ENCODE results near the gene LLGL1. TPM values are rescaled to one million over a fixed set of nuclear protein-coding genes. Genes with fewer than 3 reads are reported as not detected.

LLGL1 gene
- total RNA-seq, 4 donors from 2014 or later: 9.7 to 21.0 (median 15.7) TPM

- intact Hi-C loops (cut with DNase I; ENCODE audit: low total_unique reads) (no loop called here), in situ Hi-C loops (cut with MboI; ENCODE audit: low sequenced_read_pairs in 4 of 4) (no loop called here)
- no peak overlapping the region for H3K4me3 ChIP-seq
- H3K27ac ChIP-seq: no peak overlapping the region
- H3K9me3 ChIP-seq: no peaks in the 10 kb centered on the region
- H3K36me3 ChIP-seq: no peaks in the 10 kb centered on the region
- no peak for ATAC-seq
- H3K27me3 ChIP-seq: no peaks in the 10 kb centered on the region
- TF ChIP-seq, protein P1, sequence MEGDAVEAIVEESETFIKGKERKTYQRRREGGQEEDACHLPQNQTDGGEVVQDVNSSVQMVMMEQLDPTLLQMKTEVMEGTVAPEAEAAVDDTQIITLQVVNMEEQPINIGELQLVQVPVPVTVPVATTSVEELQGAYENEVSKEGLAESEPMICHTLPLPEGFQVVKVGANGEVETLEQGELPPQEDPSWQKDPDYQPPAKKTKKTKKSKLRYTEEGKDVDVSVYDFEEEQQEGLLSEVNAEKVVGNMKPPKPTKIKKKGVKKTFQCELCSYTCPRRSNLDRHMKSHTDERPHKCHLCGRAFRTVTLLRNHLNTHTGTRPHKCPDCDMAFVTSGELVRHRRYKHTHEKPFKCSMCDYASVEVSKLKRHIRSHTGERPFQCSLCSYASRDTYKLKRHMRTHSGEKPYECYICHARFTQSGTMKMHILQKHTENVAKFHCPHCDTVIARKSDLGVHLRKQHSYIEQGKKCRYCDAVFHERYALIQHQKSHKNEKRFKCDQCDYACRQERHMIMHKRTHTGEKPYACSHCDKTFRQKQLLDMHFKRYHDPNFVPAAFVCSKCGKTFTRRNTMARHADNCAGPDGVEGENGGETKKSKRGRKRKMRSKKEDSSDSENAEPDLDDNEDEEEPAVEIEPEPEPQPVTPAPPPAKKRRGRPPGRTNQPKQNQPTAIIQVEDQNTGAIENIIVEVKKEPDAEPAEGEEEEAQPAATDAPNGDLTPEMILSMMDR (IDR thresholded peaks at IDR 0.05 in 4 of 5, conservative IDR thresholded peaks at IDR 0.05 in 1 of 5): no peak
- no peak for TF ChIP-seq POLR2A (IDR thresholded peaks at IDR 0.05)
- no peak for DNase-seq
- H3K4me1 ChIP-seq: peaks cover 8 to 13% of the 10 kb centered on the region in 2 donors
Observed at GRCh38 chr17:18179196-18179595, 46.2 kb upstream of the LLGL1 start.

DNA sequence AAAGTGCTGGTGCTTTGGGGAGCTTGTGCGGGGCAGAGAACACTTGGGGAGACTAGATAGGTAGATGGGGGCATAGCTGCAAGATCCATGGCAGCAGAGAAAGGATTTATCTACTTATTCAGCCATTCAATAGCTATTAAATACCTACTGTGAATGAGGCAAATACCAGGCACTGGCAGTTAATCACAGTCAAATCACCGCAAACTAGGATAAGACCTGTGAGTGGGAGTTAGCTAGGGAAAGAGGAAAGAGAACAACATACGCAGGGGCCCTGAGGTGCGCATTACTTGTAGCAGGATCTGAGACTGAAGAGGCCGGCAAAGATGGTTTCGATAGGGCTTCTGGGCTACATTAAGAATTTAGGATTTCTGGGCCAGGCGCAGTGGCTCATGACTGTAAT, 45.6 kb upstream of the LLGL1 start:
- TF ChIP-seq, protein P1 (IDR thresholded peaks at IDR 0.05 in 4 of 5, conservative IDR thresholded peaks at IDR 0.05 in 1 of 5): no peak
- TF ChIP-seq POLR2A (IDR thresholded peaks at IDR 0.05): no peak
- intact Hi-C loops (cut with DNase I; ENCODE audit: low total_unique reads): loop anchor here (5.0 to 10.0 kb wide), 2 partner anchors 208 to 335 kb away; partner anchors contain the start of genes DRC3 and TOM1L2
- ATAC-seq: no peak

GRCh38 chr17:18181358-18181757, 44.1 kb upstream of the LLGL1 start:
- peaks cover 24% of the 10 kb centered on the region in 2 donors for H3K4me1 ChIP-seq
- DNase-seq: no peak
- TF ChIP-seq, protein P1 (IDR thresholded peaks at IDR 0.05 in 4 of 5, conservative IDR thresholded peaks at IDR 0.05 in 1 of 5): no peak
- no peak for TF ChIP-seq POLR2A (IDR thresholded peaks at IDR 0.05)
- no peaks in the 10 kb centered on the region for H3K36me3 ChIP-seq
- peak overlapping the region; percentile 14 to 95 (median 92) for H3K27ac ChIP-seq
- no peaks in the 10 kb centered on the region for H3K27me3 ChIP-seq
- no peaks in the 10 kb centered on the region for H3K9me3 ChIP-seq
- no peak overlapping the region for H3K4me3 ChIP-seq
- intact Hi-C loops (cut with DNase I; ENCODE audit: low total_unique reads) (loop anchor here (5.0 to 10.0 kb wide), 2 partner anchors 209 to 337 kb away; partner anchors contain the start of genes DRC3 and TOM1L2), in situ Hi-C loops (cut with MboI; ENCODE audit: low sequenced_read_pairs in 4 of 4) (no loop called here)
- ATAC-seq: no peak

More for the DNA sequence above, 45.6 kb upstream of the LLGL1 start:
- peaks cover 9 to 13% of the 10 kb centered on the region in 2 donors for H3K4me1 ChIP-seq
- in situ Hi-C loops (cut with MboI; ENCODE audit: low sequenced_read_pairs in 4 of 4): no loop called here
- H3K9me3 ChIP-seq: no peaks in the 10 kb centered on the region
- no peak for DNase-seq
- no peaks in the 10 kb centered on the region for H3K27me3 ChIP-seq
- H3K36me3 ChIP-seq: no peaks in the 10 kb centered on the region
- no peak overlapping the region for H3K27ac ChIP-seq
- H3K4me3 ChIP-seq: no peak overlapping the region

GRCh38 chr17:18182110-18182977, 43.1 kb upstream of the LLGL1 start:
- no peaks in the 10 kb centered on the region for H3K36me3 ChIP-seq
- H3K4me1 ChIP-seq: peaks cover 34% of the 10 kb centered on the region in 2 donors
- in situ Hi-C loops (cut with MboI; ENCODE audit: low sequenced_read_pairs in 4 of 4): no loop called here
- no peaks in the 10 kb centered on the region for H3K9me3 ChIP-seq
- peak; percentile 3 to 30 for DNase-seq
- intact Hi-C loops (cut with DNase I; ENCODE audit: low total_unique reads): loop anchor here (2.0 to 10.0 kb wide), 4 partner anchors 42 to 902 kb away; partner anchors contain the start of genes COPS3, DRC3, LLGL1 and TOM1L2
- TF ChIP-seq POLR2A (IDR thresholded peaks at IDR 0.05): no peak
- TF ChIP-seq, protein P1 (IDR thresholded peaks at IDR 0.05 in 4 of 5, conservative IDR thresholded peaks at IDR 0.05 in 1 of 5): no peak
- peak overlapping the region; percentile 89 to 97 (median 95) for H3K27ac ChIP-seq
- no peak for ATAC-seq
- H3K4me3 ChIP-seq: peak overlapping the region; percentile 74 to 100 (median 86)
- H3K27me3 ChIP-seq: no peaks in the 10 kb centered on the region
